IMR-90 (cell line): ENCODE results near the gene TOR4A. TPM values are rescaled to one million over a fixed set of nuclear protein-coding genes. Genes with fewer than 3 reads are reported as not detected.

Experiments
- ATAC-seq: fragments of 200-7000 bp; cut with Tn5 transposase; 2 replicates; pipeline ENCODE4 v1.9.1; 2020; ENCODE audit warnings: low read depth, mild to moderate bottlenecking, moderate library complexity
- BruUV-seq: library from RNA; stranded (reverse); fragments of 400-500 nt; replicated peaks from 2 replicates; lab custom pipeline; 2021; lab: Mats Ljungman, UMichigan
- CTCF ChIA-PET: fragments of 300-600 bp; formaldehyde crosslinking; extraction: SDS; loops from one replicate; lab custom pipeline; 2021; ENCODE audit warnings: antibody characterized with exemption; lab: Yijun Ruan, JAX
- POLR2A ChIA-PET: fragments of 300-600 bp; sonication (Branson Sonifier 250); formaldehyde crosslinking; loops from one replicate; lab custom pipeline; 2022; ENCODE audit warnings: antibody characterized with exemption; ENCODE audit not compliant: unreplicated experiment; lab: Charles Lee
- DNase-seq: peaks from one replicate; pipeline ENCODE4 v3.0.0; 2013
- H2AFZ ChIP-seq: replicated peaks from 2 replicates; pipeline ENCODE3; 2013; ENCODE audit warnings: low read length, mild to moderate bottlenecking; ENCODE audit not compliant: poor library complexity
- H2AK5ac ChIP-seq: 2 replicates; pipeline ENCODE4 v1.6.1; 2013; ENCODE audit warnings: low read depth, low read length, inconsistent platforms
- H2AK9ac ChIP-seq: replicated peaks from 2 replicates; pipeline ENCODE3; 2013; ENCODE audit warnings: mild to moderate bottlenecking, low read depth, low read length, moderate library complexity; ENCODE audit not compliant: poor library complexity
- H2BK120ac ChIP-seq: 2 replicates; pipeline ENCODE4 v1.6.1; 2013; ENCODE audit warnings: low read depth, low read length, inconsistent platforms
- H2BK15ac ChIP-seq: 3 replicates; pipeline ENCODE4 v1.6.1; 2013; ENCODE audit warnings: low read depth, low read length, inconsistent platforms
- H2BK20ac ChIP-seq: 2 replicates; pipeline ENCODE4 v1.6.1; 2013; ENCODE audit warnings: low read depth, mild to moderate bottlenecking, inconsistent platforms, low read length, moderate library complexity
- H2BK5ac ChIP-seq: 2 replicates; pipeline ENCODE4 v1.6.1; 2013; ENCODE audit warnings: mild to moderate bottlenecking, low read depth, low read length, inconsistent platforms; ENCODE audit not compliant: poor library complexity, severe bottlenecking
- H3K14ac ChIP-seq: replicated peaks from 2 replicates; pipeline ENCODE4 v1.6.1; 2013; ENCODE audit warnings: low read depth, low read length, inconsistent platforms
- H3K18ac ChIP-seq: 2 replicates; pipeline ENCODE4 v1.6.1; 2013; ENCODE audit warnings: low read depth, low read length, control low read depth
- H3K23ac ChIP-seq: 2 replicates; pipeline ENCODE4 v1.6.1; 2013; ENCODE audit warnings: low read depth, low read length, inconsistent platforms
- H3K27ac ChIP-seq: 2 replicates; pipeline ENCODE4 v1.5.1; 2013; ENCODE audit warnings: mild to moderate bottlenecking, control low read depth, low read length; ENCODE audit not compliant: insufficient read depth
- H3K27me3 ChIP-seq: 2 replicates; pipeline ENCODE4 v1.6.1; 2013; ENCODE audit warnings: low read length; ENCODE audit not compliant: control insufficient read depth, insufficient read depth
- H3K36me3 ChIP-seq: 2 replicates; pipeline ENCODE4 v1.6.1; 2013; ENCODE audit warnings: low read length, mixed read lengths; ENCODE audit not compliant: control insufficient read depth, insufficient read depth
- H3K4ac ChIP-seq: 2 replicates; pipeline ENCODE4 v1.6.1; 2013; ENCODE audit warnings: low read depth, low read length, inconsistent platforms
- H3K4me1 ChIP-seq: 2 replicates; pipeline ENCODE4 v1.6.1; 2013; ENCODE audit warnings: low read length, mixed read lengths; ENCODE audit not compliant: control insufficient read depth, insufficient read depth
- H3K4me2 ChIP-seq: 2 replicates; pipeline ENCODE4 v1.6.1; 2013; ENCODE audit warnings: low read depth, mild to moderate bottlenecking, control low read depth, low read length, moderate library complexity
- H3K4me3 ChIP-seq: 2 replicates; pipeline ENCODE4 v1.5.1; 2013; ENCODE audit warnings: low read depth, mild to moderate bottlenecking, control low read depth, low read length, moderate library complexity; ENCODE audit not compliant: insufficient read depth
- H3K56ac ChIP-seq: 2 replicates; pipeline ENCODE4 v1.6.1; 2013; ENCODE audit warnings: low read length, inconsistent platforms; ENCODE audit not compliant: insufficient read depth; ENCODE audit errors: extremely low read depth
- H3K79me1 ChIP-seq, 2 experiments: 2 replicates each; pipeline ENCODE4 v1.6.1; 2013; ENCODE audit warnings: low read length in 2 of 2, inconsistent platforms in 1 of 2, low read depth in 1 of 2
- H3K9ac ChIP-seq: 2 replicates; pipeline ENCODE4 v1.6.1; 2013; ENCODE audit warnings: low read depth, low read length, control low read depth
- H3K9me1 ChIP-seq: 2 replicates; pipeline ENCODE4 v1.6.1; 2013; ENCODE audit warnings: low read length, inconsistent platforms; ENCODE audit not compliant: insufficient read depth
- H3K9me3 ChIP-seq: 2 replicates; pipeline ENCODE4 v1.6.1; 2013; ENCODE audit warnings: low read length; ENCODE audit not compliant: control insufficient read depth, insufficient read depth
- H4K20me1 ChIP-seq: 2 replicates; pipeline ENCODE4 v1.6.1; 2013; ENCODE audit warnings: low read length, inconsistent platforms; ENCODE audit not compliant: insufficient read depth
- H4K5ac ChIP-seq: 2 replicates; pipeline ENCODE4 v1.6.1; 2013; ENCODE audit warnings: mild to moderate bottlenecking, low read depth, low read length, control low read depth
- H4K8ac ChIP-seq, 2 experiments: 2 replicates each; pipeline ENCODE4 v1.6.1; 2013; ENCODE audit warnings: low read depth in 2 of 2, low read length in 2 of 2, control low read depth in 1 of 2, inconsistent platforms in 1 of 2
- H4K91ac ChIP-seq: 2 replicates; pipeline ENCODE4 v1.6.1; 2013; ENCODE audit warnings: low read depth, low read length, inconsistent platforms; ENCODE audit not compliant: insufficient read depth
- BHLHE40 ChIP-seq: fragments of 150-350 bp; IDR thresholded peaks from 2 replicates; pipeline ENCODE4 v1.6.1; 2016; ENCODE audit warnings: mild to moderate bottlenecking, low read depth, low read length
- CEBPB ChIP-seq: IDR thresholded peaks from 2 replicates; pipeline ENCODE4 v1.6.1; 2012; ENCODE audit warnings: low read depth, low read length, improper control_type of control experiment
- CHD1 ChIP-seq: IDR thresholded peaks from 2 replicates; pipeline ENCODE4 v1.6.1; 2012; ENCODE audit warnings: low read depth, low read length, improper control_type of control experiment
- FOS ChIP-seq: fragments of 150-350 bp; IDR thresholded peaks from 2 replicates; pipeline ENCODE4 v1.6.1; 2016; ENCODE audit warnings: low read depth, low read length
- MAFK ChIP-seq: IDR thresholded peaks from 2 replicates; pipeline ENCODE4 v1.6.1; 2012; ENCODE audit warnings: low read depth, low read length, improper control_type of control experiment
- MAZ ChIP-seq: IDR thresholded peaks from 2 replicates; pipeline ENCODE4 v1.6.1; 2012; ENCODE audit warnings: low read depth, mild to moderate bottlenecking, low read length, improper control_type of control experiment, moderate library complexity, borderline replicate concordance
- MXI1 ChIP-seq: IDR thresholded peaks from 2 replicates; pipeline ENCODE4 v1.6.1; 2012; ENCODE audit warnings: low read depth, mild to moderate bottlenecking, low read length, moderate library complexity, borderline replicate concordance
- NFE2L2 ChIP-seq: fragments of 150-350 bp; IDR thresholded peaks from 2 replicates; pipeline ENCODE4 v1.6.1; 2016; ENCODE audit warnings: low read depth, mild to moderate bottlenecking, low read length
- POLR2A ChIP-seq: IDR thresholded peaks from 2 replicates; pipeline ENCODE4 v1.6.1; 2012; ENCODE audit warnings: mild to moderate bottlenecking, low read depth, low read length
- RAD21 ChIP-seq: IDR thresholded peaks from 2 replicates; pipeline ENCODE4 v1.6.1; 2012; ENCODE audit warnings: low read length, improper control_type of control experiment
- RCOR1 ChIP-seq: IDR thresholded peaks from 2 replicates; pipeline ENCODE4 v1.6.1; 2012; ENCODE audit warnings: mild to moderate bottlenecking, low read length, improper control_type of control experiment; ENCODE audit not compliant: insufficient replicate concordance
- RFX5 ChIP-seq: IDR thresholded peaks from 2 replicates; pipeline ENCODE4 v1.8.0; 2012; ENCODE audit warnings: low read depth, mild to moderate bottlenecking, low read length, moderate library complexity
- SMC3 ChIP-seq: fragments of 150-350 bp; IDR thresholded peaks from 2 replicates; pipeline ENCODE4 v1.6.1; 2016; ENCODE audit warnings: low read depth, mild to moderate bottlenecking, antibody characterized with exemption, low read length, moderate library complexity
- WGBS, 2 experiments: methylation state at CpG; one replicate each; pipeline versions ENCODE4 v1.1.5 to v1.1.7; 2013; ENCODE audit warnings: missing lambda C conversion rate in 2 of 2; ENCODE audit not compliant: insufficient read length in 1 of 2; ENCODE audit errors: extremely low coverage in 2 of 2; 5-methylcytosine and 5-hydroxymethylcytosine counted together
- dilution Hi-C: fragments of 300-500 bp; cut with HindIII; formaldehyde crosslinking; loops from one replicate; pipeline ENCODE4 v1.14.3; 2018; ENCODE audit warnings: low sequenced_read_pairs; ENCODE audit not compliant: unreplicated experiment
- in situ Hi-C: fragments of 300-500 bp; cut with MboI; formaldehyde crosslinking; loops from 3 replicates; pipeline ENCODE4 v1.14.3; 2019; ENCODE audit warnings: low sequenced_read_pairs, inconsistent platforms, mixed read lengths
- intact Hi-C: fragments of 100-400 bp; cut with micrococcal nuclease; formaldehyde crosslinking; loops from 2 replicates; pipeline ENCODE4 v1.10.0; 2022
- polyA plus RNA-seq, 3 experiments: library from polyadenylated mRNA; depleted of rRNA; stranded (reverse); fragments of >200 nt; gene quantifications; 2 replicates each; pipeline ENCODE4 v1.2.3, GENCODE V29; 2012; ENCODE audit warnings: low replicate concordance in 1 of 3
- total RNA-seq: library from RNA; depleted of rRNA; stranded (reverse); fragments of >200 nt; gene quantifications from 2 replicates; pipeline ENCODE4 v1.2.3, GENCODE V29; 2012
- TF ChIP-seq, protein P1 (sequence below): conservative IDR thresholded peaks from 2 replicates; pipeline ENCODE4 v1.5.1; 2012; ENCODE audit warnings: mild to moderate bottlenecking, low read depth, low read length, improper control_type of control experiment
- TF ChIP-seq, protein P2 (sequence below): fragments of 150-350 bp; IDR thresholded peaks from 2 replicates; pipeline ENCODE4 v1.6.1; 2016; ENCODE audit warnings: low read depth, mild to moderate bottlenecking, low read length, moderate library complexity, borderline replicate concordance
- TF ChIP-seq, protein P3 (sequence below): fragments of 150-350 bp; IDR thresholded peaks from 2 replicates; pipeline ENCODE4 v1.6.1; 2017; ENCODE audit warnings: mild to moderate bottlenecking, antibody characterized with exemption, low read length, low read depth

Gene TOR4A
- total and polyA plus RNA-seq, 2 of the 4 experiments (the other 2 are of a cell fraction): 9.7 to 22.9 TPM

DNA sequence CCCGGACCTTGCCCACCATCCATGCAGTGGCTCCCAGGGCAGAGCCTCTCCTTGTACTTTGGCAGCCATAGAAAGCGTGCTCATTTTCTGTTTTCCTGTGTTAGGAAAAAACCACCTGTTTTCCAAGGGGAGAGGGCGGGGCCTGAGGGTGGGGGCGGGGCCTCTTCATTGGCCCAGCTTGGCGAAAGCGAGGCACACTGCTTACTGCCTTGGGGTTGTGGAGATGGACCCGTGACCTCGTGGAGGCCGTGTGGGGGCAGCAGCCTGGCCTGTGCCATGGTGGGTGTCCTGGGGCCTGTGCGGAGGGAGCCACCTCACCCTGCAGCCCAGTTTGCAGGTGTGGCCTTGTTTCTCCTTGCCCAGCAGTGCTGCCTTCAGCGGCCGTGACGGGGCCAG, 4.4 kb upstream of the TOR4A start:
- peaks cover 14% of the 10 kb centered on the region for H3K9me1 ChIP-seq
- no peak overlapping the region for H3K23ac ChIP-seq
- no peak overlapping the region for H2BK5ac ChIP-seq
- H3K4me1 ChIP-seq: peaks cover 21% of the 10 kb centered on the region
- WGBS, 2 experiments: 93% methylated on average over 11 of the region's 13 CpGs; no CpG with 5 or more reads in 1 of the 2 experiments
- POLR2A ChIA-PET: no interaction called here
- peaks cover 37% of the 10 kb centered on the region for H3K36me3 ChIP-seq
- no peak for DNase-seq
- dilution Hi-C loops (no loop called here), in situ Hi-C loops (no loop called here), intact Hi-C loops (no loop called here)
- TF ChIP-seq RFX5 (no peak), CHD1 (no peak), MAFK (no peak), CEBPB (no peak), NFE2L2 (no peak), BHLHE40 (no peak), FOS (no peak), RCOR1 (no peak), MXI1 (no peak), MAZ (no peak), RAD21 (no peak), POLR2A (no peak), SMC3 (no peak)
- TF ChIP-seq, protein P1, sequence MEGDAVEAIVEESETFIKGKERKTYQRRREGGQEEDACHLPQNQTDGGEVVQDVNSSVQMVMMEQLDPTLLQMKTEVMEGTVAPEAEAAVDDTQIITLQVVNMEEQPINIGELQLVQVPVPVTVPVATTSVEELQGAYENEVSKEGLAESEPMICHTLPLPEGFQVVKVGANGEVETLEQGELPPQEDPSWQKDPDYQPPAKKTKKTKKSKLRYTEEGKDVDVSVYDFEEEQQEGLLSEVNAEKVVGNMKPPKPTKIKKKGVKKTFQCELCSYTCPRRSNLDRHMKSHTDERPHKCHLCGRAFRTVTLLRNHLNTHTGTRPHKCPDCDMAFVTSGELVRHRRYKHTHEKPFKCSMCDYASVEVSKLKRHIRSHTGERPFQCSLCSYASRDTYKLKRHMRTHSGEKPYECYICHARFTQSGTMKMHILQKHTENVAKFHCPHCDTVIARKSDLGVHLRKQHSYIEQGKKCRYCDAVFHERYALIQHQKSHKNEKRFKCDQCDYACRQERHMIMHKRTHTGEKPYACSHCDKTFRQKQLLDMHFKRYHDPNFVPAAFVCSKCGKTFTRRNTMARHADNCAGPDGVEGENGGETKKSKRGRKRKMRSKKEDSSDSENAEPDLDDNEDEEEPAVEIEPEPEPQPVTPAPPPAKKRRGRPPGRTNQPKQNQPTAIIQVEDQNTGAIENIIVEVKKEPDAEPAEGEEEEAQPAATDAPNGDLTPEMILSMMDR: no peak
- TF ChIP-seq, protein P2, sequence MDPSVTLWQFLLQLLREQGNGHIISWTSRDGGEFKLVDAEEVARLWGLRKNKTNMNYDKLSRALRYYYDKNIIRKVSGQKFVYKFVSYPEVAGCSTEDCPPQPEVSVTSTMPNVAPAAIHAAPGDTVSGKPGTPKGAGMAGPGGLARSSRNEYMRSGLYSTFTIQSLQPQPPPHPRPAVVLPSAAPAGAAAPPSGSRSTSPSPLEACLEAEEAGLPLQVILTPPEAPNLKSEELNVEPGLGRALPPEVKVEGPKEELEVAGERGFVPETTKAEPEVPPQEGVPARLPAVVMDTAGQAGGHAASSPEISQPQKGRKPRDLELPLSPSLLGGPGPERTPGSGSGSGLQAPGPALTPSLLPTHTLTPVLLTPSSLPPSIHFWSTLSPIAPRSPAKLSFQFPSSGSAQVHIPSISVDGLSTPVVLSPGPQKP: no peak
- TF ChIP-seq, protein P3, sequence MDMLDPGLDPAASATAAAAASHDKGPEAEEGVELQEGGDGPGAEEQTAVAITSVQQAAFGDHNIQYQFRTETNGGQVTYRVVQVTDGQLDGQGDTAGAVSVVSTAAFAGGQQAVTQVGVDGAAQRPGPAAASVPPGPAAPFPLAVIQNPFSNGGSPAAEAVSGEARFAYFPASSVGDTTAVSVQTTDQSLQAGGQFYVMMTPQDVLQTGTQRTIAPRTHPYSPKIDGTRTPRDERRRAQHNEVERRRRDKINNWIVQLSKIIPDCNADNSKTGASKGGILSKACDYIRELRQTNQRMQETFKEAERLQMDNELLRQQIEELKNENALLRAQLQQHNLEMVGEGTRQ: no peak
- no peak overlapping the region for H3K56ac ChIP-seq
- no peak overlapping the region for H4K8ac ChIP-seq
- H4K91ac ChIP-seq: no peak overlapping the region
- H3K9ac ChIP-seq: no peak overlapping the region
- BruUV-seq: TSS peak; percentile 47
- H3K27ac ChIP-seq: no peak overlapping the region
- H3K18ac ChIP-seq: no peak overlapping the region
- CTCF ChIA-PET: no interaction called here
- no peak overlapping the region for H3K14ac ChIP-seq
- no peak overlapping the region for H2AK9ac ChIP-seq
- H2AFZ ChIP-seq: no peak overlapping the region
- peaks cover 13 to 67% of the 10 kb centered on the region in 2 experiments for H3K79me1 ChIP-seq
- H2BK120ac ChIP-seq: no peak overlapping the region
- no peaks in the 10 kb centered on the region for H3K27me3 ChIP-seq
- no peaks in the 10 kb centered on the region for H3K9me3 ChIP-seq
- no peak for ATAC-seq
- no peak overlapping the region for H3K4ac ChIP-seq
- no peak overlapping the region for H2BK20ac ChIP-seq
- no peak overlapping the region for H3K4me3 ChIP-seq
- H2BK15ac ChIP-seq: no peak overlapping the region
- no peak overlapping the region for H4K5ac ChIP-seq
- no peak overlapping the region for H2AK5ac ChIP-seq
- peaks cover 24% of the 10 kb centered on the region for H4K20me1 ChIP-seq
- no peak overlapping the region for H3K4me2 ChIP-seq
